Esophagus squamous epithelium (tissue), 5 donors: ENCODE measurements around the gene DLG2. TPM values are rescaled to one million over a fixed set of nuclear protein-coding genes. Genes with fewer than 3 reads are reported as not detected.

ENCODE experiments used
- DNase-seq: peaks from one replicate; lab custom pipeline; 2025; lab: John Stamatoyannopoulos, UW
- H3K27ac ChIP-seq, 4 donors: fragments of 200-600 bp; sonication (generic); one replicate each; pipeline ENCODE4 v1.5.1; 2016 to 2019; ENCODE audit warnings: mild to moderate bottlenecking in 1 of 4
- H3K27me3 ChIP-seq, 4 donors: fragments of 200-600 bp; sonication (generic); 1 replicate in 3 of 4; 2 replicates in 1 of 4; pipeline versions ENCODE4 v1.5.1 to v1.6.0; 2017 to 2021; ENCODE audit warnings: antibody characterized with exemption in 1 of 4
- H3K36me3 ChIP-seq, 3 donors: fragments of 200-600 bp; sonication (generic); one replicate each; pipeline ENCODE4 v1.5.1; 2016 to 2019
- H3K4me1 ChIP-seq, 3 donors: fragments of 200-600 bp; sonication (generic); one replicate each; pipeline ENCODE4 v1.5.1; 2017 to 2019
- H3K4me3 ChIP-seq, 4 donors: fragments of 200-600 bp; sonication (generic); 1 replicate in 3 of 4; 2 replicates in 1 of 4; pipeline ENCODE4 v1.5.1; 2016 to 2019; ENCODE audit warnings: mild to moderate bottlenecking in 2 of 4, moderate library complexity in 1 of 4
- H3K9me3 ChIP-seq, 3 donors: fragments of 200-600 bp; sonication (generic); one replicate each; pipeline ENCODE4 v1.5.1; 2016 to 2019
- CTCF ChIP-seq, 6 experiments: fragments of 450-650 bp in 4 of 6; fragments of 200-600 bp in 2 of 6; sonication (generic) in 2 of 6; IDR thresholded peaks; one replicate each; pipeline ENCODE4 v1.5.1; 2016 to 2019; ENCODE audit warnings: antibody characterized with exemption in 6 of 6, mild to moderate bottlenecking in 4 of 6, moderate library complexity in 4 of 6
- POLR2A ChIP-seq, 4 donors: fragments of 450-650 bp; IDR thresholded peaks; one replicate each; pipeline ENCODE4 v1.6.1; 2017; ENCODE audit warnings: antibody characterized with exemption in 4 of 4, mild to moderate bottlenecking in 4 of 4, moderate library complexity in 3 of 4
- WGBS, 2 donors: methylation state at CpG; one replicate each; pipeline ENCODE4 v1.1.5; 2018; 5-methylcytosine and 5-hydroxymethylcytosine counted together
- intact Hi-C: fragments of 100-400 bp; cut with DNase I; formaldehyde crosslinking; loops from one replicate; pipeline ENCODE4 v1.15.0; 2022
- total RNA-seq, 4 donors: library from RNA; depleted of rRNA; stranded (reverse); fragments of >200 nt; gene quantifications; one replicate each; pipeline ENCODE4 v1.1.0, GENCODE V29; 2016
- donor health status: DM: yes; HTN: yes; CAD: no.

The DLG2 gene
- total RNA-seq, 4 donors from 2014 or later, result 2.9 to 27.7 (median 12.6) TPM

GRCh38 chr11:83540112-83540675 lies 2086.9 kb downstream of the DLG2 start:
- Histone ChIP-seq H3K9me3 (no peaks in the 10 kb centered on the region), H3K4me1 (no peaks in the 10 kb centered on the region), H3K27me3 (no peaks in the 10 kb centered on the region), H3K36me3 (no peaks in the 10 kb centered on the region), H3K4me3 (no peak overlapping the region), H3K27ac (no peak overlapping the region)
- intact Hi-C loops, result no loop called here
- 59 to 65% methylated on average over 5 of the region's 5 CpGs for WGBS, 2 donors
- no peak for DNase-seq
- TF ChIP-seq POLR2A (IDR thresholded peaks at IDR 0.05), result no peak
- no peak for TF ChIP-seq CTCF (IDR thresholded peaks at IDR 0.05)

- H3K36me3 ChIP-seq, result no peaks in the 10 kb centered on the region
- H3K4me1 ChIP-seq, result no peaks in the 10 kb centered on the region
- no peaks in the 10 kb centered on the region for H3K9me3 ChIP-seq
- WGBS, 2 donors, result 71 to 81% methylated on average over 1 of the region's 1 CpG
- intact Hi-C loops, result no loop called here
- no peak for TF ChIP-seq POLR2A (IDR thresholded peaks at IDR 0.05)
- no peak for TF ChIP-seq CTCF (IDR thresholded peaks at IDR 0.05)
- H3K4me3 ChIP-seq, result no peak overlapping the region
- H3K27ac ChIP-seq, result no peak overlapping the region
- H3K27me3 ChIP-seq, result no peaks in the 10 kb centered on the region
- DNase-seq, result no peak
Measured at GRCh38 chr11:83538286-83538685, 2088.9 kb downstream of the DLG2 start.

GRCh38 chr11:83537131-83537610 lies 2090.0 kb downstream of the DLG2 start:
- Histone ChIP-seq H3K27me3 (no peaks in the 10 kb centered on the region), H3K9me3 (no peaks in the 10 kb centered on the region), H3K36me3 (no peaks in the 10 kb centered on the region), H3K4me3 (no peak overlapping the region), H3K27ac (no peak overlapping the region), H3K4me1 (no peaks in the 10 kb centered on the region)
- DNase-seq, result no peak
- WGBS, 2 donors, result 73 to 83% methylated on average over 1 to 3 of the region's 5 CpGs
- intact Hi-C loops, result no loop called here
- TF ChIP-seq CTCF (IDR thresholded peaks at IDR 0.05) (no peak), POLR2A (IDR thresholded peaks at IDR 0.05) (no peak)

GRCh38 chr11:83533166-83533565 lies 2094.0 kb downstream of the DLG2 start:
- Histone ChIP-seq H3K9me3 (no peaks in the 10 kb centered on the region), H3K27me3 (no peaks in the 10 kb centered on the region), H3K4me1 (no peaks in the 10 kb centered on the region), H3K27ac (no peak overlapping the region), H3K36me3 (no peaks in the 10 kb centered on the region), H3K4me3 (no peak overlapping the region)
- DNase-seq, result no peak
- intact Hi-C loops, result no loop called here
- TF ChIP-seq POLR2A (IDR thresholded peaks at IDR 0.05) (no peak), CTCF (IDR thresholded peaks at IDR 0.05) (no peak)

GRCh38 chr11:83528877-83529276 lies 2098.3 kb downstream of the DLG2 start:
- H3K27me3 ChIP-seq, result no peaks in the 10 kb centered on the region
- intact Hi-C loops, result no loop called here
- no peak overlapping the region for H3K27ac ChIP-seq
- DNase-seq, result no peak
- H3K4me1 ChIP-seq, result no peaks in the 10 kb centered on the region
- TF ChIP-seq CTCF (IDR thresholded peaks at IDR 0.05) (no peak), POLR2A (IDR thresholded peaks at IDR 0.05) (no peak)
- WGBS, 2 donors, result 14 to 48% methylated on average over 1 of the region's 1 CpG
- no peaks in the 10 kb centered on the region for H3K9me3 ChIP-seq
- no peaks in the 10 kb centered on the region for H3K36me3 ChIP-seq
- no peak overlapping the region for H3K4me3 ChIP-seq
